GM12878 (cell line): ENCODE measurements around the gene SUSD5.

Source experiments
- LARP7 ChIP-seq: fragments of 450-650 bp; IDR thresholded peaks from 2 replicates; pipeline ENCODE4 v1.6.1; 2017; ENCODE audit warnings: mild to moderate bottlenecking
- RAD21 ChIP-seq: IDR thresholded peaks from 2 replicates; pipeline ENCODE4 v1.6.1; 2011; ENCODE audit warnings: mild to moderate bottlenecking, low read depth, low read length, moderate library complexity; ENCODE audit not compliant: insufficient read depth
- SMARCA5 ChIP-seq: fragments of 450-650 bp; IDR thresholded peaks from 2 replicates; pipeline ENCODE4 v1.6.1; 2017; ENCODE audit warnings: mild to moderate bottlenecking

DNA sequence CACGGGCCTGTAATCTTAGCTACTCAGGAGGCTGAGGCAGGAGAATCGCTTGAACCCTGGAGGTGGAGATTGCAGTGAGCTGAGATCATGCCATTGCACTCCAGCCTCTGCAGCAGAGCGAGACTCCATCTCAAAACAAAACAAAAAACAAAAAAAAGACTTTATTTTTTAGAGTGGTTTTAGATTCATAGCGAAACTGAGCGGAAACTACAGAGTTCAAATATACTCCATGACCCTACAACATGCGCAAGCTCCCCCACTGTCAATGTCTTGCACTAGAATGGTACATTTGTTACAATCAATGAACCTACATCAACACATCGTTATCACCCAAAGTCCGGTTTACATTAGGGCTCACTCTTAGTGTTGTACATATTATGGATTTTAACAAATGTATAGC is 107.0 kb downstream of the SUSD5 start:
- TF ChIP-seq LARP7: no peak
- no peak for TF ChIP-seq RAD21
- TF ChIP-seq SMARCA5: no peak
